ENCODE measurements around the gene ABHD14A.

The ABHD14A gene

GRCh38 chr3:52025453-52025852 lies 50.6 kb downstream of the ABHD14A start:
- no peak overlapping the region for H3K4me3 ChIP-seq (replicated peaks in 1 of 2; ENCODE audit: low read depth in 2 of 2, low read length in 2 of 2)
- TF ChIP-seq CTCF (IDR thresholded peaks at IDR 0.05; ENCODE audit: low read depth, low read length), result no peak
- no peak for DNase-seq (ENCODE audit: low read depth in 2 of 2)

GRCh38 chr3:52026041-52026440 lies 51.2 kb downstream of the ABHD14A start:
- no peak overlapping the region for H3K4me3 ChIP-seq (replicated peaks in 1 of 2; ENCODE audit: low read depth in 2 of 2, low read length in 2 of 2)
- no peak for DNase-seq (ENCODE audit: low read depth in 2 of 2)
- no peak for TF ChIP-seq CTCF (IDR thresholded peaks at IDR 0.05; ENCODE audit: low read depth, low read length)

GRCh38 chr3:52028572-52028971 lies 53.7 kb downstream of the ABHD14A start:
- TF ChIP-seq CTCF (IDR thresholded peaks at IDR 0.05; ENCODE audit: low read depth, low read length), result no peak
- no peak overlapping the region for H3K4me3 ChIP-seq (replicated peaks in 1 of 2; ENCODE audit: low read depth in 2 of 2, low read length in 2 of 2)
- DNase-seq (ENCODE audit: low read depth in 2 of 2), result no peak

GRCh38 chr3:52029053-52029452 lies 54.2 kb downstream of the ABHD14A start:
- H3K4me3 ChIP-seq (replicated peaks in 1 of 2; ENCODE audit: low read depth in 2 of 2, low read length in 2 of 2), result no peak overlapping the region
- TF ChIP-seq CTCF (IDR thresholded peaks at IDR 0.05; ENCODE audit: low read depth, low read length), result no peak
- no peak for DNase-seq (ENCODE audit: low read depth in 2 of 2)

GRCh38 chr3:52029535-52029934 lies 54.7 kb downstream of the ABHD14A start:
- no peak for TF ChIP-seq CTCF (IDR thresholded peaks at IDR 0.05; ENCODE audit: low read depth, low read length)
- H3K4me3 ChIP-seq (replicated peaks in 1 of 2; ENCODE audit: low read depth in 2 of 2, low read length in 2 of 2), result no peak overlapping the region
- no peak for DNase-seq (ENCODE audit: low read depth in 2 of 2)

All from cardiac fibroblast (primary cell).